Epithelial cell of esophagus (primary cell): ENCODE results near the gene AFM.

ENCODE experiments used
- DNase-seq: peaks from one replicate; pipeline ENCODE4 v3.0.0; 2010; ENCODE audit warnings: low read depth
- H3K4me3 ChIP-seq: 2 replicates; pipeline ENCODE4 v1.5.1; 2011; ENCODE audit warnings: mild to moderate bottlenecking, low read length, control low read depth
- TF ChIP-seq, protein P1 (sequence below): IDR thresholded peaks from 2 replicates; pipeline ENCODE4 v1.5.1; 2011; ENCODE audit warnings: low read depth, mild to moderate bottlenecking, low read length, control low read depth, inconsistent platforms; ENCODE audit not compliant: insufficient read depth; ENCODE audit errors: missing control alignments

The AFM gene, protein sequence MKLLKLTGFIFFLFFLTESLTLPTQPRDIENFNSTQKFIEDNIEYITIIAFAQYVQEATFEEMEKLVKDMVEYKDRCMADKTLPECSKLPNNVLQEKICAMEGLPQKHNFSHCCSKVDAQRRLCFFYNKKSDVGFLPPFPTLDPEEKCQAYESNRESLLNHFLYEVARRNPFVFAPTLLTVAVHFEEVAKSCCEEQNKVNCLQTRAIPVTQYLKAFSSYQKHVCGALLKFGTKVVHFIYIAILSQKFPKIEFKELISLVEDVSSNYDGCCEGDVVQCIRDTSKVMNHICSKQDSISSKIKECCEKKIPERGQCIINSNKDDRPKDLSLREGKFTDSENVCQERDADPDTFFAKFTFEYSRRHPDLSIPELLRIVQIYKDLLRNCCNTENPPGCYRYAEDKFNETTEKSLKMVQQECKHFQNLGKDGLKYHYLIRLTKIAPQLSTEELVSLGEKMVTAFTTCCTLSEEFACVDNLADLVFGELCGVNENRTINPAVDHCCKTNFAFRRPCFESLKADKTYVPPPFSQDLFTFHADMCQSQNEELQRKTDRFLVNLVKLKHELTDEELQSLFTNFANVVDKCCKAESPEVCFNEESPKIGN

DNA sequence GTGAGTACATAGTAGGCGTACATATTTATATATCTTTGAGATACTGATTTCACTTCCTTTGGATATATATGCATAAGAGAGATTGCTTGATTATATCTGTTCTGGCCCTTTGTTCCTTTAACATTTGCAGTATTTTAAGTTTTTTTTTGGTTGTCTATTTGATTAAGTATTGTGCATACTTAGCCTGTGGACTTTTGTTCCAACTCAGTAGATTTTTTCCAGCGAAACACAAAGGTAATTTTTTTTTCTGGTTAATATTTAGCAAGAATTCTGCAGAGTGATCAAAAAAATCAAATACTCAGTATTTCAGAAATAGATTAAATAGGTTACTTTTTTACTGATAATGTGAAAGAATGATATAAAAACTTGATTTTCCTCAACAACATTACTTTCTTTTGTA, at the start of gene AFM:
TSS of gene AFM (plus strand) at position 388 of the 400 bp plus-strand sequence. CDS start 31 bp downstream, outside the sequence.
- H3K4me3 ChIP-seq, result no peak within 1 kb of the TSS
- TF ChIP-seq, protein P1, sequence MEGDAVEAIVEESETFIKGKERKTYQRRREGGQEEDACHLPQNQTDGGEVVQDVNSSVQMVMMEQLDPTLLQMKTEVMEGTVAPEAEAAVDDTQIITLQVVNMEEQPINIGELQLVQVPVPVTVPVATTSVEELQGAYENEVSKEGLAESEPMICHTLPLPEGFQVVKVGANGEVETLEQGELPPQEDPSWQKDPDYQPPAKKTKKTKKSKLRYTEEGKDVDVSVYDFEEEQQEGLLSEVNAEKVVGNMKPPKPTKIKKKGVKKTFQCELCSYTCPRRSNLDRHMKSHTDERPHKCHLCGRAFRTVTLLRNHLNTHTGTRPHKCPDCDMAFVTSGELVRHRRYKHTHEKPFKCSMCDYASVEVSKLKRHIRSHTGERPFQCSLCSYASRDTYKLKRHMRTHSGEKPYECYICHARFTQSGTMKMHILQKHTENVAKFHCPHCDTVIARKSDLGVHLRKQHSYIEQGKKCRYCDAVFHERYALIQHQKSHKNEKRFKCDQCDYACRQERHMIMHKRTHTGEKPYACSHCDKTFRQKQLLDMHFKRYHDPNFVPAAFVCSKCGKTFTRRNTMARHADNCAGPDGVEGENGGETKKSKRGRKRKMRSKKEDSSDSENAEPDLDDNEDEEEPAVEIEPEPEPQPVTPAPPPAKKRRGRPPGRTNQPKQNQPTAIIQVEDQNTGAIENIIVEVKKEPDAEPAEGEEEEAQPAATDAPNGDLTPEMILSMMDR, result no peak
- no peak for DNase-seq

DNA sequence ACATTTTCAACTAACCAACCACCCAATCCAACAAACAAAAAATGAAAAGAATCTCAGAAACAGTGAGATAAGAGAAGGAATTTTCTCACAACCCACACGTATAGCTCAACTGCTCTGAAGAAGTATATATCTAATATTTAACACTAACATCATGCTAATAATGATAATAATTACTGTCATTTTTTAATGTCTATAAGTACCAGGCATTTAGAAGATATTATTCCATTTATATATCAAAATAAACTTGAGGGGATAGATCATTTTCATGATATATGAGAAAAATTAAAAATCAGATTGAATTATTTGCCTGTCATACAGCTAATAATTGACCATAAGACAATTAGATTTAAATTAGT, 49.8 kb upstream of the AFM start:
- no peak overlapping the region for H3K4me3 ChIP-seq
- TF ChIP-seq, protein P1, result no peak

DNA sequence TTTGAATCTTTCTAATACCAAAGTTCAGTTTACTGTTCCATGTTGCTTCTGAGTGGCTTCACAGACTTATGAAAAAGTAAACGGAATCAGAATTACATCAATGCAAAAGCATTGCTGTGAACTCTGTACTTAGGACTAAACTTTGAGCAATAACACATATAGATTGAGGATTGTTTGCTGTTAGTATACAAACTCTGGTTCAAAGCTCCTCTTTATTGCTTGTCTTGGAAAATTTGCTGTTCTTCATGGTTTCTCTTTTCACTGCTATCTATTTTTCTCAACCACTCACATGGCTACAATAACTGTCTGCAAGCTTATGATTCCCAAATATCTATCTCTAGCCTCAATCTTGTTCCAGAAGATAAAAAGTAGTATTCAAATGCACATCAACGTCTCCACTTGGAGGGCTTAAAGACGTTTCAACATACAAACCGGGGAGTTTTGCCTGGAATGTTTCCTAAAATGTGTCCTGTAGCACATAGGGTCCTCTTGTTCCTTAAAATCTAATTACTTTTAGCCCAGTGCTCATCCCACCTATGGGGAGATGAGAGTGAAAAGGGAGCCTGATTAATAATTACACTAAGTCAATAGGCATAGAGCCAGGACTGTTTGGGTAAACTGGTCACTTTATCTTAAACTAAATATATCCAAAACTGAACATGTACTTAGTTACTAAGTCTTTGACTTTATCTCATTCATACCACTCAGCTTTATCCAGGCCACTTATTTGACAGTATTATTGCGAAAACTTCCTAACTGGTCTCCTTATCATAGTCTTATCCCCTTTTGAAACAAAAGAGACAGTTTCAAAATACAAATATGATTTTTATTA, 49.2 kb upstream of the AFM start:
- no peak for DNase-seq
- TF ChIP-seq, protein P1, result no peak
- H3K4me3 ChIP-seq, result no peak overlapping the region

More for the DNA sequence above, 49.8 kb upstream of the AFM start:
- no peak for DNase-seq

DNA sequence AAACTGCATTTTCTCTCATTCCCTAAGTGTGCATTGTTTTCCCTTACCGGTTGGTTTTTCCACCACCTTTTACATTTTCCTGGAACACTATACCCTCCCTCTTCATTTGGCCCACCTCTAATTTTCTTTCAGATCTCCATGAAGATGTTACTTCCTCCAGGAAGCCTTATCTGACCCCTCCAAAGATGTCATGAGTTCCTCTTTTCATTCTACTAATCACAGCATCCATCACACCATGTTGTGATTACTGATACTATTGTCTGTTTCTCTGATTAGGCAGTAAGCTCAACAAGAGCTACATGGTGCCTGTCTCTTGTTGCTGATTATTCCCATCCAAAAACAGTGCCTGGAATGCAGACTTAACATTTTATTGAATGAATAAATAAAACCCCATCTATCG, 48.4 kb upstream of the AFM start:
- no peak for DNase-seq
- TF ChIP-seq, protein P1, result no peak
- H3K4me3 ChIP-seq, result no peak overlapping the region

DNA sequence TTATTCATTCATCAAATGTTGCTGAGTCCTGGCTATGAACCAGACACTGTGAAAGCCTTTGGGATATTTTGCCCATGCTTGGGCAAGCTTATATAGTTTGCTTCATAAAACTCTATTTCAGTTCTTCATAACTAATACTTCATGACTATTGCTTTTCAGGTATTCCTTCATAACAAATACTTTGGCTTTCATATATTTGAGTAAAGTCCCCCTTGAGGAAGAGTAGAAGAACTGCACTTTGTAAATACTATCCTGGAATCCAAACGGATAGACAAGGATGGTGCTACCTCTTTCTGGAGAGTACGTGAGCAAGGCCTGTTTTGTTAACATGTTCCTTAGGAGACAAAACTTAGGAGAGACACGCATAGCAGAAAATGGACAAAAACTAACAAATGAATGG, 47.2 kb upstream of the AFM start:
- no peak overlapping the region for H3K4me3 ChIP-seq
- peak; percentile 18 for DNase-seq
- TF ChIP-seq, protein P1, result peak; percentile 56

DNA sequence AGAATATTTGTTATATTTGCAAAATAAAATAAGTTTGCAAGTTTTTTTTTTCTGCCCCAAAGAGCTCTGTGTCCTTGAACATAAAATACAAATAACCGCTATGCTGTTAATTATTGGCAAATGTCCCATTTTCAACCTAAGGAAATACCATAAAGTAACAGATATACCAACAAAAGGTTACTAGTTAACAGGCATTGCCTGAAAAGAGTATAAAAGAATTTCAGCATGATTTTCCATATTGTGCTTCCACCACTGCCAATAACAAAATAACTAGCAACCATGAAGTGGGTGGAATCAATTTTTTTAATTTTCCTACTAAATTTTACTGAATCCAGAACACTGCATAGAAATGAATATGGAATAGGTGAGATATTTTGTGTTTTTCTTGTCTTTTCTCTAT, 45.6 kb upstream of the AFM start, which contains the start of gene AFP:
TSS of gene AFP (plus strand) at position 238 of the 400 bp plus-strand sequence. CDS start at position 280, 42 bp downstream.
- TF ChIP-seq, protein P1, result no peak
- no peak for DNase-seq
- H3K4me3 ChIP-seq, result no peak within 1 kb of the TSS
